Measurements from ENCODE around the gene MAPK8.
A peak's percentile ranks its signal among the peaks of the same experiment; 100 is the strongest.
"Not testable (repeated sequence)": the region's sequence is repeated elsewhere in the genome, so short reads cannot be mapped to it uniquely, and the experiment has no call there.

MAPK8 gene

DNA sequence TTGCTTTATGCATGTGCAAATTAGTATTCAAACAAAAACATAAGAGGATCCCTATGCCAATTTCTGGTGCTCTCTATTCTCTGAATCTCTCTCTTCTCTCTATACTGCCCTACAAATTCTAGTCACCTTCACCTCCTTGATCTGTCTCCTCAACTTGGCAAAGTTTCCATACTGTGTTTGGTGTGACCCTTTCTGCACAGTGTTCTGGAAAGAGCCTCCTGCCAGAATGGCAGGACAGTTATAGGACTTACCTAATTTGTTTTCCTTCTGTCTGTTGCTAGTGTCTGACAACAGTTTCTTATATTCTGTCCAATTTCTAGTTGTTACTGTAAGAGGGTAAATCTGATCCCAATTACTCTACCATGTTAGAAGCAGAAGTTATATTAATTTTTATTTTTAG is 34.3 kb downstream of the MAPK8 start:
- no peak for DNase-seq

DNA sequence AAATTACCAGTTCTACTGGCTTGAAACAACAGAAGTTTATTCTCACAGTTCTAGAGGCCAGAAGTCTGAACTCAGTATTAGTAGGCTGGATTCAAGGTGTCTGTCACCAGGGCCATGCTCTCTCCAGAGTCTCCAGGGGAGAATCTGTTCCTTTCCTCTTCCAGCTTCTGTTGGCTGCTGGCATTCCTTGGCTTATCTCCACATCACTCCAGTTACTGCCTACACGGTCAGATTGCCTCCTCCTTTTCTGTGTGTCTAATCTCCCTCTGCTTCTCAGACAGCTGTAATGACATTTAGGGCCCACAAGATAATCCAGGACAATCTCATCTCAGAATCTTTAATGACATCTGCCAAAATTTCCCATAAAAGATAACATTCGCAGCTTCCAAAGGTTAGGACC is 36.6 kb downstream of the MAPK8 start:
- no peak for DNase-seq

GRCh38 chr10:48343921-48344598 is 37.6 kb downstream of the MAPK8 start:
- no peak for DNase-seq

DNA sequence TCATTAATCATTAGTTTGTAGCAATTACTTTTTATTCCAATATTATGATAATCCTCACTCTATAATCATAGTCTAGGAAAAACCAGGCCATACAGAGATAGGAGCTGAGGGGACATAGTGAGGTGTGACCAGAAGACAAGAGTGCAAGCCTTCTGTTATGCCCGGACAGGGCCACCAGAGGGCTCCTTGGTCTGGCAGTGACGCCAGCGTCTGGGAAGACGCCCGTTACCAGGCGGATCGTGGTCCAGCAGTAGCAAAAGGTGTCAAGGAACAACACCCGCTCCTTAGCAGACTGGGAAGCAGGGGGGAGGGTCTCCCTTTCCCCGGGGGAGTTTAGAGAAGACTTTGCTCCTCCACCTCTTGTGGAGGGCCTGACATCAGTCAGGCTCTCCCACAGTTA is 39.8 kb downstream of the MAPK8 start:
- not testable (repeated sequence) for DNase-seq

DNA sequence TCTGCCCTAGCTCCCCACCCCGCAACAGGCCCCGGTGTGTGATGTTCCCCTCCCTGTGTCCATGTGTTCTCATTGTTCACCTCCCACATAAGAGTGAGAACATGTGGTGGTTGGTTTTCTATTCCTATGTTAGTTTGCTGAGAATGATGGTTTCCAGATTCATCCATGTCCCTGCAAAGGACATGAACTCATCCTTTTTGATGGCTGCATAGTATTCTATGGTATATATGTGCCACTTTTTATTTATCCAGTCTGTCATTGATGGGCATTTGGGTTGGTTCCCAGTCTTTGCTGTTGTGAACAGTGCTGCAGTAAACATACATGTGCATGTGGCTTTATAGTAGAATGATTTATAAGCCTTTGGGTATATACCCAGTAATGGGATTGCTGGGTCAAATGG is 41.1 kb downstream of the MAPK8 start:
- not testable (repeated sequence) for DNase-seq

GRCh38 chr10:48347943-48348342 is 41.5 kb downstream of the MAPK8 start:
- DNase-seq, result not testable (repeated sequence)

- no peak for DNase-seq
Measured at GRCh38 chr10:48353246-48353645, 46.8 kb downstream of the MAPK8 start.

GRCh38 chr10:48357631-48358030 is 51.2 kb downstream of the MAPK8 start:
- DNase-seq, result no peak

DNA sequence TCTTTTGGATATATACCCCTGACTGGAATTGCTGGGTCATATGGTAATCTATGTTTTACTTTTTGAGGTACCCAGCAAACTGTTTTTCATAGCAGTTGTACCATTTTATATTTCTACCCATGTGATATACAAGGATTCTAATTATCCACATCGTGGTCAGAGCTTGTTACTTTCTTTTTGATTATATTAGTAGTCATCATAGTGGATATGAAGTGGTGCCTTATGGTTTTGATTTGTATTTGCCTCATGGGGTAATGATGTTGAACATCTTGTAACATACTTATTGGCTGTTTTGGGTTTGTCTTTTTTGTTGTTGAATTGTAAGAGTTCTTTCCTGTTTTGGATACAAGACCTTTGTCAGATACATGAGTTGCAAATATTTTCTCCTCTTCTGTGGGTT is 51.7 kb downstream of the MAPK8 start:
- DNase-seq, result no peak

DNA sequence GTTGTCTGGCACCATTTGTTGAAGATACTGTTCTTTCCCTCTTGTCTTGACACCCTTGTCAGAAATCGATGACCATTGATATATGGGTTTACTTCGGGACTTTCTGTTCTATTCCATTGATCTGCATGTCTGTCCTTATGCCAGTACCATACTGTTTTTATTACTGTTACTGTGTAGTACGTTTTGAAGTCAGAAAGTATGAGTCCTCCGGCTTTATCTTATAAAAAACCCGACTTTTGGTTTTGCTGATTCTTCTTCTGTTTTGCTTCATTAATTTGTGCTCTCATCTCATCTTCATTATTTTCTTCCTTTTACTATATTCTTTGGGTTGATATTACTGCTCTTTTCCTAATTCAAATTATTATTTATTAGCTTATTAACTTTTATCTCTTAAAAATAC is 52.4 kb downstream of the MAPK8 start:
- no peak for DNase-seq

GRCh38 chr10:48361176-48361575 is 54.7 kb downstream of the MAPK8 start:
- DNase-seq, result peak; percentile 33

DNA sequence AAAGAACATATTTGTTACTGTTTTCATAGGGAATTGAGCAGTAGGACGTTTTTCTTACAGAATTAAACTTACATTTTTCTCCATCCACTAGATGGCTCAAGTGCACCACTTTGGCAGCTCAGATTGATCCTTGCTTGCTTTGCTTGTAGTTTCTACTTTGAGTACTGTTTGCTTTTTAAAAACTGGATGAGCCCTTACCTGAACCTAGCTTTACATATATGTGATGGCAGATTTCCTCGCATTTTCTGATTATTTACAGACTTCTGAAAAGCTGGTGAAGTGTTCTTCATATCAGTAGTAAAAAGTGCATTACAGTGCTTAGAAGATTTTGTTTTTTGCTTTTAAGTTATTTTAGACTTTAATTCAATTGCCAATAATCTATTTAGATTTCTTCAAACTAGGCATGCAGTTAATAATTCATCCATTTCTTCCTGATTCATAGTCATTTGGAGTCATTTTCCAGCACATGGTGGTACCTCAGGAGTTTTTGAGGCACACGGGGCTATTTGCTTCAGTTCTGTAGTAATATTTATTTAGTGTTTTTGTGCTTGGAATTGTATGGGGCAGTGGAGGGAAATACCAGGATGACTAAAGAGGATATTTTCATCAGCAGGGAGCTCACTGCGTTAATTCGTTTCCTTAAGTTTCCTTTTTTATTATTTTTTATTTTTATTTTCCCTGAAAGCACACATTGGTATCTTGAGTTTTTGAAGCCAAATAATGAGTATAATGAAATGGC is 57.3 kb downstream of the MAPK8 start:
- DNase-seq, result peak; percentile 51

GRCh38 chr10:48364659-48365405 is 58.4 kb downstream of the MAPK8 start:
- peak; percentile 76 for DNase-seq

DNA sequence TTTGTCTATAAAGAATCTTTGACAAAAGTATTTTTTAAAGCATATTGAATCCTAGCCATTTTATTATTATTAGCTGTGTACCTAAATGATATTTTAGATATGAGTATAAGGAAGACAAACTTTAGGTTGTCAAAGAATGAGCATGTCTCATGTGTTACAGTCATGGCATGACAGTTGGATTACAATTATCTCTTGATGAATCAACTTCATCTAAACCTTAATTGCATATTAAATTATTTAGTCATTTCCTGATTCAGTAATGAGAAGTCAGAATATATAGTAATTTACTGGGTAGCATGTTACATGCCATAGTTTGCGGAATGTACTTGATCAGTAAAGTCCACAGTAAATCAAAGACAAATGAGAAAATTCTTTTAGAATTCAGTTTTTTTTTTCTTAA is 59.2 kb downstream of the MAPK8 start:
- DNase-seq, result no peak

DNA sequence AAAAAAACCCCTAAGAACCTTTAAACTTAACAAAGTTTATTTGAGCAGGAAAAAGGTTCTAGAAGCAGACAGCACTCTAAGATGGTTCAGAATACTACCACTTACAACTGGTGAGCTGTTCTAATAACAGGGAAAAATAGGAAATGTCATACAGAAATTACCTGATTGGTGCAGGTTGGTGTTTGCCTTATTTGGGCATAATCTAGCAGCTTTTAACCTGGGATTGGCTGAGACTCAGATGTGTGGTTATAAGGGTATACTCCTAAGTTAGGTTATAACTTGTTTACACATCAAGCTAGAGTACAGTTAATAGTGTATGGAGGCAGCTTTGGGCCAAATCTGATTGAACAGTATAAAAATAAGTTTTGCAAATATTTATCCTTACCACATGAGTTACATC is 59.8 kb downstream of the MAPK8 start:
- no peak for DNase-seq

DNA sequence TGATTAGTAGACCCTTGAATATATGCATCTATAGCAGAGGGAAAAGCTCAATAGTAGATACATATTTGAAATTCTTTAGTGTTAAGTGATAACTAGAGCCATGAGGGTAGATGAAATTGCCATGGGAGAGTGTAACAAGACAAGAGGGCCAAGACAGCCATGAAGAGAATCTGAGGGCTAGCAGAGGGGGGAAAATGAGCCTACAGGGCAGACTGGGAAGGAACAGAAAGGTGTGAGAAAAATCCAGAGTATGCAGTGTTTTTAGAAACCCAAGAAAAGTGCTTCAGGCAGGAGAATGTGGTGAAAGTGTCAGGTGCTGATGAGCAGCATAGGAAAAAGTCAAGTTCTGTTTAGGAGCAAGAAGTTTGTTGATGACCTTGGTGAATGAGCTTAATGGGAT is 63.0 kb downstream of the MAPK8 start:
- no peak for DNase-seq

DNA sequence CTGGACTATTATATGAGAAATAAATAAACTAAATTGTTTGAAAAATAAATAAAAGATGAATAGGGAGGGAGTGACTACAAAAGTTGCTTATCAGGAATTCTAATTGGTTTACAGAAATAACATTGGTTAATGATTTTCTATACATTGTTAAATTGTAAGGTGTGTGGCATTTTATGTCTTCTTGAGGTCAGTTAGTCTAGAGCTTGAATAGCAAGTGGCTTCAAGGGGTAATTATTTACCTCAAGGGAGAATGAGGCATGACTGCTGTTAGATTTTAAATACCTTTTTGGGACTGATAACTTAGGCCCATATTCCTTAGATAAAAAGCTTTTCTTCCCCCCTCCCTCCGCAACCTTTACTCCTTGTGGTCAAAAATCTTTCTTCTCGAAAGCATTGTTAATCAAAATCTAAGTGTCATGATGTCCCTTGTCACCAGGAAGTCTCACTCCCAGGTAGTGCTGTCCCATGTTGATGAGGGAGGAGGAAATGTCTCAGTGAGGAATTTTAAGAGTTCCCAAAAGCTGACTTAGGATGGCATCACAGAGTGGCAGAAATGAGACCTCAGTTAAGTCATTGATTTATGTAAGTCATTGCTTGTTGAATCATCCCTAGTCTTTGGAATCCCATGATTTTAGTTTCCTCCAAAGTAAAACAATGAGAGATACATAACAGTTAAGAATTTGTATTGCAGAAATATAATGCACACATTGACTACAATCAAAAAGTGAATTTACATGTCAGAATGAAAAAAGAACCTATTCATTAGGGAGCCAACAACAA is 71.5 kb downstream of the MAPK8 start:
- DNase-seq, result no peak

GRCh38 chr10:48378675-48379074 is 72.2 kb downstream of the MAPK8 start:
- DNase-seq, result no peak

- DNase-seq, result no peak
Measured at GRCh38 chr10:48381971-48382370, 75.5 kb downstream of the MAPK8 start.

DNA sequence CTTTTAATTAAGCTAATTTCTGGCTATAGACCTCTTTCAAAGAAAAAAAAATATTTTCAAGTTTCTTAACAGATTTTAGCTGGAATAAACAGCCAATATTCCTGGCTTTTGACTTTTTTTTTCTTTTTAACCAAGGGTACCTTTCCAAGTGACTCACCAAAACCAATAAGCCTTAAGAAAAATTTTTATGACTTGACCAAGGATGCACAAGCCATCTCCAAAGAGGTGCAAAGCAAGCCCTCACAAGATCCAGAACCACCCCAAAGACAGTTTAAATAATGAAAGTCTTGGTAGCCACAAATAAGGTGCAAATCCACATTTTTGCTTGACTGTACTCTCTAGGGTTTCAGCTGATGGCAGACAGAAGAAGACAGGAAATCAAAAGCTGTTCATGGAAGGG is 76.5 kb downstream of the MAPK8 start:
- DNase-seq, result no peak

- no peak for DNase-seq
Measured at GRCh38 chr10:48383393-48383792, 76.9 kb downstream of the MAPK8 start.

GRCh38 chr10:48384699-48384982 is 78.2 kb downstream of the MAPK8 start:
- no peak for DNase-seq

DNA sequence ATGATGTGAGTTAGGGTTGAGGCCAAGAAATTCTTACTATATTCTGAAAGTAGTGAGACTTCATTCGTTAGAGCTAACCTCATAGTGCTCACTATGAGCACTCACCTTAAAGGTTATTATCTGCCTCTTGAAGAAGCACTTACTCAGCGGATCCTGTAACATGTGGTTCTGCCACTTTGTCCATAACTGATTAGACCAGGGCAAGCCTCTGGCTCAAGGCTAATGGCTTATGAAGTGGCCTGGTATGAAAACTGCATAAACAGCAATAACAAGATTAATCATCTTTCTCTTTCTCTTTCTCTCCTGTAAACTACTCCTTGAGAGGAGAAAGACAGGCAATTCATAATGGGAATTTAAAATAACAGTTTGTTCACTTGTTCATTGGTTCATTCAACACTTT is 82.8 kb downstream of the MAPK8 start:
- no peak for DNase-seq

Measured in NCI-H748 treated with DMSO at 0.1 percent for 48 hours (cell line).